Mesothelial cell of epicardium (in vitro differentiated cells): ENCODE data around the gene SIAH2. TPM values are rescaled to one million over a fixed set of nuclear protein-coding genes. Genes with fewer than 3 reads are reported as not detected.

Experiments
- DNase-seq, 2 experiments: peaks; one replicate each; pipeline ENCODE4 v3.0.0; 2021; ENCODE audit warnings: low spot score in 2 of 2; ENCODE audit not compliant: unreplicated experiment in 2 of 2
- H3K27ac Mint-ChIP-seq: 2 replicates; pipeline ENCODE4 v1.8.0; 2021; ENCODE audit warnings: mixed read lengths
- H3K27me3 Mint-ChIP-seq: 2 replicates; pipeline ENCODE4 v1.8.0; 2021; ENCODE audit warnings: low read depth, mixed read lengths
- H3K36me3 Mint-ChIP-seq: 2 replicates; pipeline ENCODE4 v1.8.0; 2021; ENCODE audit warnings: mixed read lengths
- H3K4me1 Mint-ChIP-seq: 2 replicates; pipeline ENCODE4 v1.8.0; 2021; ENCODE audit warnings: mixed read lengths
- H3K4me3 Mint-ChIP-seq: 2 replicates; pipeline ENCODE4 v1.8.0; 2021; ENCODE audit warnings: mild to moderate bottlenecking, moderate library complexity, mixed read lengths
- H3K9me3 Mint-ChIP-seq: 2 replicates; pipeline ENCODE4 v1.8.0; 2021; ENCODE audit warnings: mixed read lengths
- total RNA-seq: library from RNA; stranded (reverse); gene quantifications from 3 replicates; pipeline ENCODE4 v1.2.1, GENCODE V29; 2021
- TF ChIP-seq, protein P1 (sequence below): fragments of 200-600 bp; sonication (generic); IDR thresholded peaks from one replicate; pipeline ENCODE4 v1.5.0; 2021; ENCODE audit warnings: antibody characterized with exemption; ENCODE audit not compliant: unreplicated experiment

Gene SIAH2
- total RNA-seq, 1 donor from 2014 or later, result 9.5 TPM

DNA sequence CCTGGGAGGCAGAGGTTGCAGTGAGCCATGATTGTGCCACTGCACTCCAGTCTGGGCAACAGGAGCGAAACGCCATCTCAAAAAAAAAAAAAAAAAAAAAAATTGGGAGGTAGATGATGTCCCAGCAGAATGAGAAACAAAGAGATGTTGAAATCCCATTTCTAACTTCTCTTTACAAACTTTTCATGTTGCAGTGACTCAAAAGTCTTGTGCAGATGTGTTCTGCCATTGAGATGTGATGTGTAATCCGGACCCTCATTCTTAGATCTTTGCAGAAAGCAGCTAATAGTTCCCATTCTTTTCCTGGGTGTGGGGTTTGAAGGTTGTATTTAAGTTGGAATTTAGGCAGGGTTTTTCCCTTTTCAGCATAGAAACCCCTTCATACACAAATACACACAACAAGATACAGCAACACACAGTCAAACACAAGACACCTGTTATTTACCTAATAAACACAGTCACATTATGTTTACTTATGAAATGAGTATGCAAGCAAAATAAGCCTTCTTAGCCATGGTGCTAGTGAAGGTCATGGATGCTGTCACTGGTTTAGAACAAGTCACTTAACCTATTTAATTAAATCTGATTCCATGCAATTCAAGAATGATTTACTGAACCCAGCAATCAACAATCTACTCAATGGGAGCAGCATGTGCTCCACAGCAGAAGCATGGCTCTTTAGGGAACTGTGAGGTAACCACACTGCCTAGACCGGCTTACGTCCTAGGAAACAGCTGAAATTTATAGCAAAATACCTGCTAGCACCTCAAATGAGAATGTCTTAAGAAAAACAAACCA is 14.9 kb downstream of the SIAH2 start:
- no peak for DNase-seq
- Mint-ChIP-seq H3K4me3 (no peak overlapping the region), H3K4me1 (peaks cover 12% of the 10 kb centered on the region), H3K9me3 (no peaks in the 10 kb centered on the region), H3K36me3 (peaks cover 4% of the 10 kb centered on the region), H3K27me3 (no peaks in the 10 kb centered on the region), H3K27ac (no peak overlapping the region)
- TF ChIP-seq, protein P1, sequence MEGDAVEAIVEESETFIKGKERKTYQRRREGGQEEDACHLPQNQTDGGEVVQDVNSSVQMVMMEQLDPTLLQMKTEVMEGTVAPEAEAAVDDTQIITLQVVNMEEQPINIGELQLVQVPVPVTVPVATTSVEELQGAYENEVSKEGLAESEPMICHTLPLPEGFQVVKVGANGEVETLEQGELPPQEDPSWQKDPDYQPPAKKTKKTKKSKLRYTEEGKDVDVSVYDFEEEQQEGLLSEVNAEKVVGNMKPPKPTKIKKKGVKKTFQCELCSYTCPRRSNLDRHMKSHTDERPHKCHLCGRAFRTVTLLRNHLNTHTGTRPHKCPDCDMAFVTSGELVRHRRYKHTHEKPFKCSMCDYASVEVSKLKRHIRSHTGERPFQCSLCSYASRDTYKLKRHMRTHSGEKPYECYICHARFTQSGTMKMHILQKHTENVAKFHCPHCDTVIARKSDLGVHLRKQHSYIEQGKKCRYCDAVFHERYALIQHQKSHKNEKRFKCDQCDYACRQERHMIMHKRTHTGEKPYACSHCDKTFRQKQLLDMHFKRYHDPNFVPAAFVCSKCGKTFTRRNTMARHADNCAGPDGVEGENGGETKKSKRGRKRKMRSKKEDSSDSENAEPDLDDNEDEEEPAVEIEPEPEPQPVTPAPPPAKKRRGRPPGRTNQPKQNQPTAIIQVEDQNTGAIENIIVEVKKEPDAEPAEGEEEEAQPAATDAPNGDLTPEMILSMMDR, result no peak

DNA sequence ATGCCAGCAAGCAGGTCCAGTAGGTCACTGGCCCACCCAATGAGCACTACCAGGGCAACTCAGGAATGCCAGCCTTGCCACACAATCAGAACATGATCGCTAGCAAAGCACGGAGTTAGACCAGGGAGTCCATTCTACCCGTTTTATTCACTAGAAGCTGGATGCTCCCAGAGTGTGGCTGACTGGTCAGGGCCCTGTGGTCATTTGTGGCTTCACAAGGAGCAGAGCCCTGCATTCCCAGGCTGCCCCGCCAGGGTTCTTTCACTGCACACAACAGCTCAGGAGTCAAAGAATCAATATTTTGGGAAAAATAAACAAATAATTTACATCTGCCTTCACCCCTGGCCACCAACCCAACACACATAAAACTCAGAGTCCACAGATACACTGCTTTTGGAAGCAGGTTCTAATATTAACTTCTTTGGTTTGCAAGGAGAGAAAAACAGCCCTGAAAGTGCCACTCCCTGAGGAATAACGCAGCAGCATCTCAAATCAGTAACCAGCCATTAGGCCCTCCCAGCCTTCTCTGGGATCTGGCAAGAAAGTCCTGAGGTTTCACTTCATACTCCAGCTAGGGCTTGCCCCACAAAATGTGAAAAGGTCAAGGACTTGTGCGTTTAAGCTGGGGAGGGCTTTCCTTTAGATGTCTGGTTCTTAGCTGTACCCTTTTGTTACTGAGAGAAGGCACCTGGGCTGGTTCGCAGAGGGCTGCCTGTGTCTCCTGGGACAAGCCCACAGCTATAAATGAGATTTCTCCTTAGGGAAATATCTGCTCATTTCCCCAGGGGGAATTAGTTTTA is 16.0 kb downstream of the SIAH2 start:
- H3K4me1 Mint-ChIP-seq, result peaks cover 12% of the 10 kb centered on the region
- H3K4me3 Mint-ChIP-seq, result no peak overlapping the region
- no peaks in the 10 kb centered on the region for H3K27me3 Mint-ChIP-seq
- TF ChIP-seq, protein P1, result no peak
- H3K27ac Mint-ChIP-seq, result no peak overlapping the region
- no peak for DNase-seq
- no peaks in the 10 kb centered on the region for H3K9me3 Mint-ChIP-seq
- peaks cover 8% of the 10 kb centered on the region for H3K36me3 Mint-ChIP-seq

DNA sequence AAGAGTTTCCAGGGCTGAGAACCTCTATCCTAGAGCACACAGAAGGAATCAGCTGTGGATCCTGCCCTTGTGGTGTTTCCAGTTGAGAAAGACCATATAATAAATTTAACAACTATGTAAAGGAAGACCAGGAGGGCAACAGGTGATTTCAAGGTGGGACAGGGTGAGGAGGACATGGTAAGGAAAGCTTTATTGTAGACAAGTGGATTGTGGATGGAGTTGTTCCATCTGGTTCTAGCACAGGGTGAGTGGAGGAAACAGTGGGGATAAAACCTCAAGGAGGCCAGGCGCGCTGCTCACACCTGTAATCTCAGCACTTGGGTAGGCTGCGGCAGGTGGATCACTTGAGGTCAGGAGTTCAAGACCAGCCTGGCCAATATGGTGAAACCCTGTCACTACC is 17.1 kb downstream of the SIAH2 start:
- no peaks in the 10 kb centered on the region for H3K9me3 Mint-ChIP-seq
- H3K27ac Mint-ChIP-seq, result no peak overlapping the region
- H3K27me3 Mint-ChIP-seq, result no peaks in the 10 kb centered on the region
- H3K36me3 Mint-ChIP-seq, result peaks cover 8% of the 10 kb centered on the region
- no peak for DNase-seq
- no peak overlapping the region for H3K4me3 Mint-ChIP-seq
- TF ChIP-seq, protein P1, result no peak
- H3K4me1 Mint-ChIP-seq, result peaks cover 12% of the 10 kb centered on the region

DNA sequence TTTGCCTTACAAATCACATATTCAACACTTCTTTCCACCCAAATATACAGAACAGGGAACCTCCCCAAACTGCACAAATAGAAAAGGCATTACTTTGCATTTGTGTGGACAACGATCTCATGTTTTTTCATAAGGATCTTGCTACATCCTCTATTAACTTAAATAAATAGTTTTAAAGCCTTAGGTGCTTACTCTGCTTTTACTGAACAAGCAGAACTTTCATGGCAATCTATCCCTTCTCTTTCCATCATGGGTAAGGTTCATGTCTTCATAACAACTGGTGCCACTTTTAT is 18.1 kb downstream of the SIAH2 start:
- Mint-ChIP-seq H3K36me3 (peaks cover 8% of the 10 kb centered on the region), H3K4me3 (no peak overlapping the region), H3K4me1 (peaks cover 12% of the 10 kb centered on the region), H3K9me3 (no peaks in the 10 kb centered on the region), H3K27ac (no peak overlapping the region), H3K27me3 (no peaks in the 10 kb centered on the region)
- TF ChIP-seq, protein P1, result no peak
- no peak for DNase-seq

DNA sequence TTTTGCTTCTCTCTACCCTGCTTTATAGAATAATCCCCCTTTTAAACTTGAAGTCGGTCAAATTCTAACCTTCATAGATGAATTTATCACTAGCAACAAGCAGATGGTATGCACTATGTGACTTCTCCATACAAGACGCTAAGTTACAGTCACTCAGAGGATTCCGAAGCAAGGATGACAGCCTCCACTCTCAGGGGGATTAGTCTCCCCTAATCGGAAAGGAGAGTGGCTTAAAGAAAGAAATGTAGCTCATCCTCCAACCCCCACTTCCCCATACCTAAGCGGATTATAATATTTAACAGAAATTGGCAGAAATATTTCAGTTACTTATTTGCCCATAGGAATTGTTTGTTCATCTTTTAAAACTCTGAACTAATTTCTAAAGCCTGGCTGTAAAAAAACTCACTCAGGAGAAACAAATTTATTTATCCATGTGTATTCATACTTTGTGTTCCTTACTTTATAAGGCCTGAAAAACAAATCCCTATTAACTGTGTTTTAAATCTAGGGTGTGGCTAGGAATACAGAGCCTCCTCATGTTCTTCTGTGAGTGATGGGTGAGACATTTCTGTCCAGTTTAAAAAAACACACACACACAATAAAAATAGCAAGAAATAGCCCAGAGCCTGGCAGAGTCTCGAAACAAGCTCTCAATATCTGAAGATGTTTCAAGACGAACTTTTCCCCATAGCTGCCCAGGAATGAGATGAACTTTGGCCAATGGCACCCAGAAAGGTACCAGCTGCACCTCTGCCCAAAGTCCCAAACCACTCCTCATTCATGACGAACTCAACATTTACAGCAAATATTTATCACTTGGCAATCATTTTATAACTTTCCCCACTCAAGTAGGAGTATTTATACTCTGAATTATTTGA is 18.7 kb downstream of the SIAH2 start:
- peaks cover 8% of the 10 kb centered on the region for H3K36me3 Mint-ChIP-seq
- no peaks in the 10 kb centered on the region for H3K27me3 Mint-ChIP-seq
- H3K4me3 Mint-ChIP-seq, result no peak overlapping the region
- H3K4me1 Mint-ChIP-seq, result peaks cover 12% of the 10 kb centered on the region
- no peak for DNase-seq
- H3K9me3 Mint-ChIP-seq, result no peaks in the 10 kb centered on the region
- TF ChIP-seq, protein P1, result no peak
- H3K27ac Mint-ChIP-seq, result peak overlapping the region; percentile 33
